DOHH2 (cell line): ENCODE measurements around the gene AXIN2.

Experiments
- CTCF ChIP-seq: fragments of 200-600 bp; sonication (generic); IDR thresholded peaks from one replicate; pipeline ENCODE4 v1.5.1; 2014; ENCODE audit warnings: antibody characterized with exemption, mild to moderate bottlenecking, low read depth, low read length; ENCODE audit not compliant: poor library complexity, severe bottlenecking
- EZH2phosphoT487 ChIP-seq: fragments of 200-600 bp; sonication (generic); IDR thresholded peaks from 2 replicates; pipeline ENCODE4 v1.6.1; 2017; ENCODE audit warnings: borderline replicate concordance, mild to moderate bottlenecking, antibody characterized with exemption, low read length, moderate library complexity, mixed read lengths

GRCh38 chr17:65545705-65546523, 15.5 kb downstream of the AXIN2 start:
- TF ChIP-seq CTCF, result no peak
- TF ChIP-seq EZH2phosphoT487, result no peak
